Suppressor macrophage treated with lipopolysaccharide for 4 hours (primary cell): ENCODE measurements around the gene COX7C.
A peak's percentile ranks its signal among the peaks of the same experiment; 100 is the strongest.
"Not testable (repeated sequence)": the region's sequence is repeated elsewhere in the genome, so short reads cannot be mapped to it uniquely, and the experiment has no call there.

ENCODE experiments used
- DNase-seq: peaks from one replicate; pipeline ENCODE4 v3.0.0-alpha.2; 2020

COX7C gene

GRCh38 chr5:86617756-86618576 lies at the start of gene COX7C:
COX7C (plus strand) TSS chr5:86617941; CDS start chr5:86618056, 115 bp downstream.
- peak; percentile 97 for DNase-seq

GRCh38 chr5:86569522-86570426 lies 48.0 kb upstream of the COX7C start:
- DNase-seq: not testable (repeated sequence)

GRCh38 chr5:86570427-86571083 lies 47.2 kb upstream of the COX7C start:
- DNase-seq: no peak

GRCh38 chr5:86571109-86571508 lies 46.6 kb upstream of the COX7C start:
- not testable (repeated sequence) for DNase-seq

- DNase-seq: no peak
These were observed 44.8 kb upstream of the COX7C start for GRCh38 chr5:86572825-86573517.

- no peak for DNase-seq
These were observed 38.2 kb upstream of the COX7C start for GRCh38 chr5:86579502-86579901.

GRCh38 chr5:86596476-86596875 lies 21.3 kb upstream of the COX7C start:
- no peak for DNase-seq

- DNase-seq: no peak
These were observed 11.9 kb upstream of the COX7C start for GRCh38 chr5:86605881-86606280.

GRCh38 chr5:86613455-86613854 lies 4.3 kb upstream of the COX7C start:
- DNase-seq: no peak

- DNase-seq: no peak
These were observed 409 bp upstream of the COX7C start for GRCh38 chr5:86617309-86617755.

- no peak for DNase-seq
These were observed 6.2 kb downstream of the COX7C start for GRCh38 chr5:86623785-86624483.

GRCh38 chr5:86625148-86625547 lies 7.4 kb downstream of the COX7C start:
- no peak for DNase-seq

- DNase-seq: no peak
These were observed 8.4 kb downstream of the COX7C start for GRCh38 chr5:86626149-86626548.

GRCh38 chr5:86631165-86631564 lies 13.4 kb downstream of the COX7C start:
- DNase-seq: no peak

- DNase-seq: no peak
These were observed 23.3 kb downstream of the COX7C start for GRCh38 chr5:86640998-86641397.

GRCh38 chr5:86644843-86645242 lies 27.1 kb downstream of the COX7C start:
- DNase-seq: no peak

GRCh38 chr5:86645885-86646284 lies 28.1 kb downstream of the COX7C start:
- no peak for DNase-seq

- no peak for DNase-seq
These were observed 28.9 kb downstream of the COX7C start for GRCh38 chr5:86646671-86647070.

GRCh38 chr5:86649832-86650505 lies 32.2 kb downstream of the COX7C start:
- DNase-seq: no peak

GRCh38 chr5:86660771-86661170 lies 43.0 kb downstream of the COX7C start:
- DNase-seq: not testable (repeated sequence)

GRCh38 chr5:86664173-86664572 lies 46.4 kb downstream of the COX7C start:
- no peak for DNase-seq
